PC-9 (cell line): Measurements from ENCODE around the gene FAM217B. TPM values are rescaled to one million over a fixed set of nuclear protein-coding genes. Genes with fewer than 3 reads are reported as not detected.
A peak's percentile ranks its signal among the peaks of the same experiment; 100 is the strongest.

Source experiments
- BruUV-seq: library from RNA; stranded (reverse); fragments of 400-500 nt; replicated peaks from 2 replicates; lab custom pipeline; 2021; lab: Mats Ljungman, UMichigan
- CTCF ChIA-PET: fragments of 300-600 bp; sonication (Branson Sonifier 250); formaldehyde crosslinking; loops from one replicate; lab custom pipeline; 2022; ENCODE audit warnings: antibody characterized with exemption; lab: Charles Lee
- POLR2A ChIA-PET: fragments of 300-600 bp; sonication (Branson Sonifier 250); formaldehyde crosslinking; loops from one replicate; lab custom pipeline; 2022; ENCODE audit warnings: antibody characterized with exemption; ENCODE audit not compliant: unreplicated experiment; lab: Charles Lee
- DNase-seq, 2 experiments: peaks; one replicate each; pipeline versions ENCODE4 v3.0.0 to v3.0.0-alpha.2; 2015 to 2022; ENCODE audit warnings: mixed read lengths in 1 of 2
- H2AFZ ChIP-seq: fragments of 200-600 bp; sonication (generic); 2 replicates; pipeline ENCODE4 v1.8.1; 2017; ENCODE audit warnings: antibody characterized with exemption
- H3F3A ChIP-seq: fragments of 200-600 bp; sonication (generic); 2 replicates; pipeline ENCODE4 v1.8.1; 2017; ENCODE audit warnings: antibody characterized with exemption, mild to moderate bottlenecking, low read depth; ENCODE audit not compliant: insufficient read depth
- H3K27ac ChIP-seq: fragments of 200-600 bp; sonication (generic); 2 replicates; pipeline ENCODE4 v1.6.1; 2016; ENCODE audit warnings: mixed run types
- H3K27me3 ChIP-seq: fragments of 200-600 bp; sonication (generic); 2 replicates; pipeline ENCODE4 v1.6.1; 2016; ENCODE audit warnings: low read depth, mixed run types; ENCODE audit not compliant: insufficient read depth
- H3K36me3 ChIP-seq: fragments of 200-600 bp; sonication (generic); 2 replicates; pipeline ENCODE4 v1.6.1; 2016; ENCODE audit warnings: low read depth, mixed run types
- H3K4me1 ChIP-seq: fragments of 200-600 bp; sonication (generic); replicated peaks from 2 replicates; pipeline ENCODE4 v1.6.1; 2016; ENCODE audit warnings: mixed run types; ENCODE audit not compliant: insufficient read depth
- H3K4me2 ChIP-seq: fragments of 200-600 bp; sonication (generic); 2 replicates; pipeline ENCODE4 v1.6.1; 2017; ENCODE audit warnings: mixed run types
- H3K4me3 ChIP-seq: fragments of 200-600 bp; sonication (generic); 2 replicates; pipeline ENCODE4 v1.6.1; 2016; ENCODE audit warnings: mixed run types
- H3K79me2 ChIP-seq: fragments of 200-600 bp; sonication (generic); 2 replicates; pipeline ENCODE4 v1.6.1; 2017; ENCODE audit warnings: low read depth, mixed run types
- H3K9me2 ChIP-seq: fragments of 200-600 bp; sonication (generic); 2 replicates; pipeline ENCODE4 v1.8.1; 2017; ENCODE audit warnings: mild to moderate bottlenecking; ENCODE audit not compliant: insufficient read depth
- H3K9me3 ChIP-seq: fragments of 200-600 bp; sonication (generic); 2 replicates; pipeline ENCODE4 v1.8.1; 2016; ENCODE audit warnings: low read depth; ENCODE audit not compliant: insufficient read depth
- H4K20me1 ChIP-seq: fragments of 200-600 bp; sonication (generic); 2 replicates; pipeline ENCODE4 v1.8.1; 2017; ENCODE audit not compliant: insufficient read depth
- EZH2 ChIP-seq: fragments of 200-600 bp; sonication (generic); IDR thresholded peaks from 2 replicates; pipeline ENCODE4 v1.8.0; 2017; ENCODE audit warnings: antibody characterized with exemption, low read depth
- intact Hi-C: fragments of 100-400 bp; cut with micrococcal nuclease; formaldehyde crosslinking; loops from one replicate; pipeline ENCODE4 v1.10.0; 2022; ENCODE audit not compliant: unreplicated experiment
- total RNA-seq: library from RNA; stranded (reverse); gene quantifications from 2 replicates; pipeline ENCODE4 v1.2.3, GENCODE V29; 2021
- TF ChIP-seq, protein P1 (sequence below): fragments of 200-600 bp; sonication (generic); conservative IDR thresholded peaks from 2 replicates; pipeline ENCODE4 v1.6.1; 2017; ENCODE audit warnings: mixed run types, antibody characterized with exemption, mild to moderate bottlenecking, moderate library complexity

The FAM217B gene
- total RNA-seq, 1 experiment from 2014 or later, result 20.2 TPM

DNA sequence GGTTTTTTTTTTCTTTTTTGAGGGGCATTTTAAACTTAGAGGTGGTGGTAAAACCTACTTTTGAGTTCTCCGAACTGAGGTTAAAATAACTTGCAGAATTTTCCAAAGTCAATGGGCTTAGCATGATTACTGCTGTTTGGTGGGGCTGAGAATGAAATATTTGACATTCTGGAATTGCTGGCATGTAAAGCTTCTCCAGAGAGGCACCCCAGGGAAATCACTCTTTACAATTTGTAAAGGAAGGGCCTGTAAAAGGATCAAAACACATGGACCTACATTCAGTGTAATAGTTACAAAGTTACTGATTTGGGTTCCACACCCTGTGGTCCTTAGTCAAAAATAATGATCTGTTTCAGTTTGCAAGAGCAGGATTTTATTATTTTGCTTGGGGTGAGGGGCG is 5.5 kb downstream of the FAM217B start:
- Histone ChIP-seq H3K27ac (no peak overlapping the region), H3K79me2 (peaks cover 20% of the 10 kb centered on the region), H3K27me3 (no peaks in the 10 kb centered on the region), H2AFZ (no peak overlapping the region), H4K20me1 (no peaks in the 10 kb centered on the region), H3K9me2 (no peaks in the 10 kb centered on the region), H3K4me2 (0 out of 2 replicates have a peak overlapping the region, but pooled peaks have one; percentile 12), H3F3A (peaks cover 41% of the 10 kb centered on the region), H3K9me3 (no peaks in the 10 kb centered on the region), H3K4me3 (no peak overlapping the region), H3K4me1 (peaks cover 47% of the 10 kb centered on the region), H3K36me3 (peaks cover 12% of the 10 kb centered on the region; the same call in 1 of the 2 replicates)
- ChIA-PET CTCF (no interaction called here), POLR2A (no interaction called here)
- no TSS peak for BruUV-seq
- TF ChIP-seq, protein P1, sequence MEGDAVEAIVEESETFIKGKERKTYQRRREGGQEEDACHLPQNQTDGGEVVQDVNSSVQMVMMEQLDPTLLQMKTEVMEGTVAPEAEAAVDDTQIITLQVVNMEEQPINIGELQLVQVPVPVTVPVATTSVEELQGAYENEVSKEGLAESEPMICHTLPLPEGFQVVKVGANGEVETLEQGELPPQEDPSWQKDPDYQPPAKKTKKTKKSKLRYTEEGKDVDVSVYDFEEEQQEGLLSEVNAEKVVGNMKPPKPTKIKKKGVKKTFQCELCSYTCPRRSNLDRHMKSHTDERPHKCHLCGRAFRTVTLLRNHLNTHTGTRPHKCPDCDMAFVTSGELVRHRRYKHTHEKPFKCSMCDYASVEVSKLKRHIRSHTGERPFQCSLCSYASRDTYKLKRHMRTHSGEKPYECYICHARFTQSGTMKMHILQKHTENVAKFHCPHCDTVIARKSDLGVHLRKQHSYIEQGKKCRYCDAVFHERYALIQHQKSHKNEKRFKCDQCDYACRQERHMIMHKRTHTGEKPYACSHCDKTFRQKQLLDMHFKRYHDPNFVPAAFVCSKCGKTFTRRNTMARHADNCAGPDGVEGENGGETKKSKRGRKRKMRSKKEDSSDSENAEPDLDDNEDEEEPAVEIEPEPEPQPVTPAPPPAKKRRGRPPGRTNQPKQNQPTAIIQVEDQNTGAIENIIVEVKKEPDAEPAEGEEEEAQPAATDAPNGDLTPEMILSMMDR, result no peak
- TF ChIP-seq EZH2, result no peak
- intact Hi-C loops, result loop anchor here (5.0 to 10.0 kb wide), 2 partner anchors 163 to 351 kb away; no protein-coding TSS in a partner anchor
- DNase-seq, result no peak

DNA sequence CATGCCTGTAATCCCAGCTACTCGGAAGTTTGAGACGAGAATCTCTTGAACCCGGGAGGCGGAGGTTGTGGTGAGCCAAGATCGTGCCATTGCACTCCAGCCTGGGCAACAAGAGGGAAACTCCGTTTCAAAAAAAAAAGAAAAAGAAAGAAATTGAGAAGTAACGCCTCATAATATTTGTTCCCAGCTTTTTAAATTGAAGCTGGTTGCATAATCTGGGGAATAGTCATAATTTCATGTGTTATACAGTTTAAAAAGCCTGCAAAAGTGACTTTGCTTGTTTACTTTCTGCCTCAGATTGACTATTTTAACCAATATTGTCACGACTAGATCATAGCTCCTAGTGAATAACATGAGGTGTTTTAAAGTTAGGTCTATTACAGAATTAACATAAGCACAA is 7.2 kb downstream of the FAM217B start:
- intact Hi-C loops, result loop anchor here (5.0 to 10.0 kb wide), 2 partner anchors 165 to 353 kb away; no protein-coding TSS in a partner anchor
- no peak for TF ChIP-seq EZH2
- TF ChIP-seq, protein P1, result no peak
- Histone ChIP-seq H3K36me3 (peaks cover 13% of the 10 kb centered on the region; the same call in 1 of the 2 replicates), H3F3A (peaks cover 30% of the 10 kb centered on the region), H3K4me2 (no peak overlapping the region), H3K9me3 (no peaks in the 10 kb centered on the region), H3K79me2 (peaks cover 7% of the 10 kb centered on the region), H3K27me3 (no peaks in the 10 kb centered on the region), H2AFZ (no peak overlapping the region), H3K9me2 (no peaks in the 10 kb centered on the region), H4K20me1 (no peaks in the 10 kb centered on the region), H3K4me1 (peaks cover 33% of the 10 kb centered on the region), H3K27ac (no peak overlapping the region), H3K4me3 (no peak overlapping the region)
- ChIA-PET POLR2A (no interaction called here), CTCF (interaction anchor here (1.4 kb wide), 1 partner anchor 102 kb away, joined by 6 read pairs; no protein-coding TSS in a partner anchor)
- BruUV-seq, result no TSS peak
- DNase-seq, result no peak

DNA sequence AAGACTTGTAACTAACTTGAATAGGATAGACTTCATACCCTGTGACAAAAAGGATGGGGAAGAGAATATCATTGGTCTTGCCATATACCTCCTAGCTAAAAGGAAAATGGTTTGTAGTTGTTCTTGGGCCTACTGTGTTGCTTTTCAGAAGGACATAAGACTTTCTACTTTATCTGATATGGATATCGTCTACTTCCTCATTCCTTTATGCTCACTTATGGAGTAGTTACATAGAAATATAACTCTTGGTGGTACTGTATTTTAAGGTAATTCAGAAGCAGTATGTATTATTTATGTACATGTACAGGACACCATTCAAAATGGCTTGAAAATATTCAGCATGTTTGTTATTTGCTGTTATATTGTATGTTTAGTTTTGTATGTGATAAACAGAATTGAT is 8.0 kb downstream of the FAM217B start:
- Histone ChIP-seq H3F3A (peaks cover 29% of the 10 kb centered on the region), H3K36me3 (peaks cover 4% of the 10 kb centered on the region; the same call in 1 of the 2 replicates), H3K79me2 (no peaks in the 10 kb centered on the region; the same call in 1 of the 2 replicates), H3K4me2 (no peak overlapping the region), H2AFZ (no peak overlapping the region), H3K9me3 (no peaks in the 10 kb centered on the region), H3K4me3 (no peak overlapping the region), H4K20me1 (no peaks in the 10 kb centered on the region), H3K9me2 (no peaks in the 10 kb centered on the region), H3K27ac (peak overlapping the region; percentile 36; the same call in 1 of the 2 replicates), H3K4me1 (peaks cover 28% of the 10 kb centered on the region), H3K27me3 (no peaks in the 10 kb centered on the region)
- BruUV-seq, result no TSS peak
- ChIA-PET CTCF (interaction anchor here (1.4 kb wide), 1 partner anchor 102 kb away, joined by 6 read pairs; no protein-coding TSS in a partner anchor), POLR2A (no interaction called here)
- peak in 1 of 2 experiments; percentile 45 for DNase-seq
- intact Hi-C loops, result loop anchor here (5.0 to 10.0 kb wide), 2 partner anchors 166 to 353 kb away; no protein-coding TSS in a partner anchor
- no peak for TF ChIP-seq EZH2
- TF ChIP-seq, protein P1, result no peak
